Activated CD8-positive, alpha-beta memory T cell treated with anti-CD3 and anti-CD28 coated beads for 24 hours (primary cell): ENCODE measurements around the gene DNAH11.
"Not testable (repeated sequence)": the region's sequence is repeated elsewhere in the genome, so short reads cannot be mapped to it uniquely, and the experiment has no call there.

Experiments
- DNase-seq: peaks from one replicate; pipeline ENCODE4 v3.0.0-alpha.2; 2020

The DNAH11 gene

DNA sequence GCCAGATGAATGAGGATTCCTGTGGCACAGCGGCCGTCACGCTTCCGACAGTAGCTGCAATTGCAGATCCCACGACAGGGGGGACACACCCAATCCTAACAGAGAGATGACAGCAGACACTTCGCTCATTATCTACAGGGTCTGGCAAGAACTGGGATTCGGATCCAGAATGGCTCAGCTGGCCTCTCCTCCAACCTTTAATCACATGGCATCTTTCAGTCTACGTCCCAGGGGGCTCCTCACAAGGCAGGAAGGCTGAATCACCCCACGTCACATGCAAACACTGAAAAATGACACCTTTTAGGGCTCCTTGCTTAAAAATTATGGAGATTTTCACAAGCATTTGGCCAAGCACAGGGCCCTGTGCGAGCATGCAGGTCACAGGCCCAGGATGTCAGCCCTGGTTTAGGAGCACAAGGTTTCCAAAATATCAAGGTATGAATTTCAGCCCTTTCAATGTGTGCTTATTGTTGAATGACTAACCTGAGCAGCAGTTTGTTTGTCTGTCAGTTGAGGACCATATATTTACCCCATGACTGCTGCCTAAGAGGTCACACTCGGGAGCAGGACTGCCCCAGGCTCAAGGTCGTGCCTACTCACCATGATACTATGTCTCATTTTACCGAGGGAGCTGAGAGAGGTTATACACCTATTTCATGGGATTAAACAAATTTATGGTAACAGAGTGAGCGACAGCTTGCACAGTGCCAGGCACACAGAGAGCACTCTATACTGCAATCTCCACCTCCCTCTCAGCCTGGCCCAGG is 360.4 kb downstream of the DNAH11 start:
- no peak for DNase-seq

DNA sequence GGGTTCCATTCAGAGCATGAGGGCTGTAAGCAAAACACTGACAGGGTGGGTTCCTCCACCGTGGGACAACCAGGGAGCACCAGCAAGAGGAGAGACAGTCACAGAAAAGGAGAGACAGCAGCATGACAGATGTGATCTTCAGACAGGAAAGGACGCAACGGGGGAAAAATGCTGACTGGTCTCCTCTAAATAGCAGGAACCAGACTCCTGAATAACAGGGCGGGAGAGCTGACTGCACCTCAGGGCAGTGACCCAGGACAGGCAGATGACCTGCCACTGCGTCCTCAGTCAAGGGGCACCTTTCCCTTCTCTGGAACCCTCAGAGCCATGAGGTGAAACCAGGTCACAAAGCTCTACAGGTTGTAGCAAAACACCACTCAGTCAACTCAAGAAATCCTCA is 365.9 kb downstream of the DNAH11 start:
- no peak for DNase-seq

DNA sequence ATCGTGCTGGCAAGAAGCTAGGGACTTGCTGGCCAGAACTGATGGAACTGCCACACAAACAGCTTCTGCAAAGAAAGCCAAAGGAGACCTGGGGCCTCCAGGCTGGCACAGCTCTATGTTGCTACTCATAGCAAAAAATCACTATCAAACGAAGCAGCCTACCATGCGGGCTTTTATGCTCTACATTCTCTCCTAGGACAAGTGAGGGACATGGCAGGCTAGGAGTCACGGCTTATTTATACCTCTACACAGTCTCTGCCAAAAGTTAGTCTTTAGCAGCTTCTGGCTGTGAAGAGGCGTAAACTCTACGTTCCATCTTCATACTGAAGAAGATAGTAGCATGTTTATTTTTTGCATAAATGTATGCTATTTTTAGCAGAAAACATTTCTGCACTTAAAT is 367.4 kb downstream of the DNAH11 start:
- no peak for DNase-seq

DNA sequence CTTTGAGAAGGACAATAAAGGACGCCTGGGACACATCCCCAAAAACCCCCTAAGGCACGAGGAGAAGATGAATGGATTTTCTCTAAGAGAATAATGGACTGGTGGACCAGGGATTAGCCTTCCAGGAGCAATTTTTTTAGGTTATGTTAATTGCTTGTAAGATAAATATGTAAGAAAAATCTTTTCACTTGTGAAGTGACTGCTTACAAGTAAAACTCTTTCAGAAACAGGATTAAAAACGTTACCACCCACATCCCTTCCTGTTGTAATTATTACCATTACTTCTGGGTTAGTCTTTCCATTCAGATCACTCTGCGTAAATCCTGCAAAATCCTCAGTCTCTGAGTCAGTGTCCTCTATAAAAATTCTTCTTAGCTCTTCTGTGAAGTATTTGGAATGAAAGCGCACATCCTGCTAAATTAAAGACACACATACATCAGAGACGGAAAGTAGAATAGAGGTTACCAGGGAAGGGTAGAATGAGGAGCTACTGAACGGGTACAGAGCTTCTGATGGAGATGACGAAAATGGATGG is 368.6 kb downstream of the DNAH11 start:
- DNase-seq, result no peak

GRCh38 chr7:21912305-21912704 is 369.5 kb downstream of the DNAH11 start:
- no peak for DNase-seq

GRCh38 chr7:21912931-21913780 is 370.3 kb downstream of the DNAH11 start:
- DNase-seq, result no peak

- DNase-seq, result no peak
Observed at GRCh38 chr7:21914671-21915070, 371.8 kb downstream of the DNAH11 start.

DNA sequence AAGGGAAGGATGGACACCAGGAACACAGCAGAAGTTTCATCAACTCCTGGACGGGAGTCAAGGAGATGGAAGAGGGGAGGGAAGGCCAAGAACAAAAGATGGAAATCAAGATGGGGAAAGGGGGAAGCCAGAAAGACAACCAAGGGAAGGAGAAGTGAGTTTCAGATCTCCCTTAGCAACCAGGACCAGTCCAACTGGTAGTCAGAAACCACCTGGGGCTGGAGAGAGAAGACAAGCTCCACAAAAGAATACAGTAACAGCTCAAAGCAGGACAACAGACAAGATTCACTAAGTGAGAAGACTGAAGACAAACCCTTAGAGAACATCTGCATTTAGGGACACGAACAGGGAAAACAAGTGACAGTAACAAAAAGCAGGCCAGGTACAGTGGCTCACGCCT is 372.3 kb downstream of the DNAH11 start:
- DNase-seq, result no peak

GRCh38 chr7:21916176-21916575 is 373.3 kb downstream of the DNAH11 start:
- DNase-seq, result no peak

GRCh38 chr7:21916629-21917028 is 373.8 kb downstream of the DNAH11 start:
- DNase-seq, result no peak

DNA sequence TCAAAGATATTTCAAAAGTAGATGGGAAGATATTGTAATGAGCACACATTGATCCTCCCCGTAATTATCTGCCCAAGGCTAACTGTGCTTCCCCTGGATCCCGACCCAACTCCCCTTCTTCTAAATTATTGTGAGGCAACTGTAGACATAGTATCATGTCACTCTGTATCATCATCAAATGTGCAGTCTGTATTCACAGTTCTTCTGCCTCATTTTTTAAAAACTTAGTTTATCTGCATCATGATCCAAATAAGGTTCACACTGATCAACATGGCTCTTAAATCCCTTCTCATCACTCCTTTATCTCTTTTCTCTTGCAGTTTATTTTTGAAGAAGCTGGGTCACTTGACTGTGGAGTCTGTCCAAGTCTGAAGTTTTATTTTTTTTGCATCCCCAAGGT is 375.4 kb downstream of the DNAH11 start:
- DNase-seq, result no peak

- DNase-seq, result no peak
Observed at GRCh38 chr7:21920936-21921335, 378.1 kb downstream of the DNAH11 start.

DNA sequence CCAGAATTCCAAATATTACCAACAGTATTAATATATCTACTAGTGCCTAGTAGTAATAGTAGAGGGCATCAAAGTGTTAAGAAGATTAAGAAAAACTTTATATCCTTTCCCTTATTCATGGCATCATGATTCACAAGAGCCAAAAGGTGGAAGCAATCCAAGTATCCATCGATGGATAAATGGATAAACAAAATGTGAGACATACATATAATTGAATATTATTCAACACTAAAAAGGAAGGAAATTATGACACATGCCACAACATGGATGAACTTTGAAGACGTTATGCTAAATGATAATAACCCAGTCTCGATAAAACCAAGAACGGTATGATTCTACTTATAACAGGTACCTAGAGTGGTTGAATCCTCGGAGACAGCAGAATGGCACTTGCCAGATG is 379.8 kb downstream of the DNAH11 start:
- no peak for DNase-seq

DNA sequence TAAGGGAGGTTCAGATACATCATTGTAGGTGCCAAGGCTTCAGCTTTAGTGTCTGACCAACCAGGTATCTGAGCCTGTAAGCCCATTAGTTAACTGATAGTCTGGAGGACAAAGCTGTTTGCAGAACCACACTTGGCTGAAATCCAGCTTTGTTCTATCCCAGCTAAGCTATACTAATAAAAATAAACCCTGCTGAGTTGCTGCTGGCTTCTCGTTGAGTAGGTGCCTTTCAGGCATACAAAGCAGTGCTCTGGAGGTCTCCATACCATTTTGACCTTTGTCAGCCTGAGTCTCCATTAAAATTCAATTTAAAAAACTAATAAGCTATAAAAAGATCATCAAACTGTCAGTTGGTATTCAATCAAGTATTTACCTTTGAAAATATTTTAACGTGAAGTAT is 380.8 kb downstream of the DNAH11 start:
- no peak for DNase-seq

GRCh38 chr7:21926448-21926847 is 383.6 kb downstream of the DNAH11 start:
- no peak for DNase-seq

DNA sequence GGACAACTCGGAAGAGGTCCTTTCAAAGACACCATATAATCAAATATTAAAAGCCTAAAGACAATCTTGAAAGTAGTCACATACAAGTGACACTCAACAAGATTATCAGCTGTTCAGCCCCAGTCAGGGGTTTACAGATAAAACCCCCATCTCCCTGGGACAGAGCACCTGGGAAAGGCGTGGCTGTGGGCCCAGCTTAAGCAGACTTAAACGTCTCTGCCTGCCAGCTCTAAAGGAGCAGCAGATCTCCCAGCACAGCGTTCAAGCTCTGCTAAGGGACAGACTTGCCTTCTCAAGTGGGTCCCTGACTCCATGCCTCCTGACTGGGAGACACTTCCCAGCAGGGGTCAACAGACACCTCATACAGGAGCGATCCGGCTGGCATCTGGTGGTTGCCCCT is 384.9 kb downstream of the DNAH11 start:
- DNase-seq, result no peak

GRCh38 chr7:21933293-21933692 is 390.5 kb downstream of the DNAH11 start:
- not testable (repeated sequence) for DNase-seq

DNA sequence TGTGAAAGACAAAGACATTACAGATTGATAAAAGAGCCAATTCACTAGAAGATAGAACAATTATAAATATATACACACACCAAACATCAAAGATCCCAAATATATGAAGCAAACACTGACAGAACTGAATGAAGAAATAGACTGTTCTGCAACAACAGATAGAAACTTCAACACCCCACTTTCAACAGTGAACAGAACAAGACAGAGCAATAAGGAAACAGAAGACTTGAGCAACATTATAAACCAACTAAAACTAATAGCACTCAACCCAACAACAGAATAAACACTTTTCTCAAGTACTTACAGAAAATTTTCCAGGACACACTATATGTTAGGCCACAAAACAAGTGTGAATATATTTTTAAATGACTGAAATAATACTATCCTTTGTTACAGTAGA is 392.0 kb downstream of the DNAH11 start:
- DNase-seq, result no peak

DNA sequence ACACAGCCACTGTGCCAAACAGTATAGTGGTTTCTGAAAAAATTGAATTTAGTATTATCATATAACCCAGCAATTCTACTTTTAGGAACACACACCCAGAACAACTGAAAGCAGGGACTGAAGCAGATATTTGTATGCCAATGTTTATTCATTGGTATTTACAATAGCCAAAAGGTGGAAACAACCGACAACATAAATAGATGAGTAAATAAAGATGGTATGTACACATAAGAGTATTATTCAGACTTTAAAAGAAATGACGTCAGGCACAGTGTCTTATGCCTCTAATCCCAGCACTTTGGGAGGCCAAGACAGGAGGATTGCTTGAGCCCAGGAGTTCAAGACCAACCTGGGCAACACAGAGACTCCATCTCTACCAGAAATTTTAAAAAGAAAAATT is 395.6 kb downstream of the DNAH11 start:
- DNase-seq, result no peak

GRCh38 chr7:21939136-21939857 is 396.5 kb downstream of the DNAH11 start:
- peak; percentile 73 for DNase-seq

- peak; percentile 69 for DNase-seq
Observed at GRCh38 chr7:21939858-21940372, 397.1 kb downstream of the DNAH11 start.

GRCh38 chr7:21941611-21942141 is 398.8 kb downstream of the DNAH11 start:
- DNase-seq, result no peak

- DNase-seq, result no peak
Observed at GRCh38 chr7:21942955-21943354, 400.1 kb downstream of the DNAH11 start.
